ENCODE results near the gene PAPLN.
"Not testable (repeated sequence)": the region's sequence is repeated elsewhere in the genome, so short reads cannot be mapped to it uniquely, and the experiment has no call there.

PAPLN gene

DNA sequence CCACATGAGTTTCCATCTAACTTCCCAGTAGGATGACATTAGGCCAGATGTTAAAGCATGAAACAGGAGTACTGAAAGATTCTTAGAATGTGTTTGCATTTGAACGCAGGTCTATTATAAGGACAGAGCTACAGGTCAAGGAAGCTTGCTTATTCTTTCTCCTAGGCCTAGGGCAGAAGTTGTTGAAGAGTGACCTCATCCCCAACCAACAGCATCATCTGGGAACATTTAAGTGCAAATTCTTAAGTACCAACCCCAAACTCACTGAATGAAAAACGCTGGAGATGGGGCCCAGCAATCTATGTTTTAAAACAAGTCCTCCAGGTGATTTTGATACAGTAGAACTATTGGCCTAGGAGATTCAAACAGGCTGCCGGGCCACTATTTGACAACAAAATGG lies 52.4 kb downstream of the PAPLN start:
- DNase-seq (ENCODE audit: low read depth): no peak

DNA sequence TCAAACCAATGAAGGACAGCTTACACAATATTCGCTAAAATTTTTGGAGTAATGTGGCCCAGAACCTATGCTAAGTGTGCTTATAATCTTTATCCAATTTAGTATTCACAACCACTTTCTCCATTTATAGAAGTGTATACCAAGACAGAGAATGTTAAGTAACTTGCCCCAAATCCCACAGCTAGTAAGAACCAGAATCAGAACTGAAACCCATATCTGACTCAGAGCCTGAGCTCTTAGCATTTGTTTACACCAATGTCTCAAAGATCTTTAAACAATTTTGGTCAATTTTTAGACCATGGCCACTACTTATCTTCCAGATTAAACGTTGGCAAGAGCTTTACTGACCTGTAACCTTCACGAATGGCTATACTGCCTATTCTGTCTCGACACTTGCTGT lies 53.0 kb downstream of the PAPLN start:
- DNase-seq (ENCODE audit: low read depth): no peak

GRCh38 chr14:73293782-73294781 lies 56.8 kb downstream of the PAPLN start:
- DNase-seq (ENCODE audit: low read depth): no peak

DNA sequence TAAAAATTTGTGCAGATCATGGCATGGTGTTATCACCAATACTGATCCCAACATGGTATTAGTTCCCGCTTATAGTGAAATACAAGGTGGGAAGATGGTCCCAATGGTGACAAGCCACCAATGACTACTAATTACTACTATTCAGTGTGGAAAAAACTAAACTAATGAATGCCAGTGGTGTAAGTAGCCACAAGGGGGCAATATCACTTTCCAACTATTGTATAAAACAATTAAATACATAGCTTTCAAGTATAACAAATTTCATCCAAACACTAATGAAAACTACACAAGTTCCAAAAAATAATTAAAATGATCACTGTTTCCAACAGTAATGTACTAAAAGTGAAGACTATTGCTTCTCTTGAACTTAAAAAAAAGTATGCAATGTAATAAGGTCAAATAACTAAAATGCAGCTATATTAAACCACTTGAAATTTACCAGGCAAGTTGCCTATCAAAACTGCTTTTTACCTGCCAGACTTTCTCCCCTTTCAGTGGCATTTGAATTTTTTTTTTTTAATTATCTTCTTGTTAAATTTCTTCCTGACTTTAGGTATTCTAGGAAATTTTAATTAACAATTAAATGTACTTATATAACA lies 58.0 kb downstream of the PAPLN start:
- no peak for DNase-seq (ENCODE audit: low read depth)

DNA sequence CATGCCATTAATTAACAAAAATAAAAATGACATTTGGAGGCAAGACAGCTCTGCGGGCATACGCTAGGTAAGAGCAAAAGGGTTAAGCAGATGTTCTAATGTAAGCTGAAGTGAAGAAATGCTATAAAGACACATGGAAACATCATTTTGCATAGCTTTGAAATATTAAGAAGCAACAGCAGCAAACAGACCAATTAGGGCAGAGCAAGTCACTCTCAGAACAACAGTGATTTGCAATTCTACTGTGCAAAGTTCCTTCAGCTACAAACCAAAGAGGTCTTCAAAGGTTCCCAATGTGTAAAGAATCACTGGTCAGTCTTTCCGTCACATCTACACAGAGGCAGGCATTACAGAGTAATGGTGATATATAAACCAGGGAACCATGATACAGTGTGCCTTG lies 68.2 kb downstream of the PAPLN start:
- DNase-seq (ENCODE audit: low read depth): no peak

DNA sequence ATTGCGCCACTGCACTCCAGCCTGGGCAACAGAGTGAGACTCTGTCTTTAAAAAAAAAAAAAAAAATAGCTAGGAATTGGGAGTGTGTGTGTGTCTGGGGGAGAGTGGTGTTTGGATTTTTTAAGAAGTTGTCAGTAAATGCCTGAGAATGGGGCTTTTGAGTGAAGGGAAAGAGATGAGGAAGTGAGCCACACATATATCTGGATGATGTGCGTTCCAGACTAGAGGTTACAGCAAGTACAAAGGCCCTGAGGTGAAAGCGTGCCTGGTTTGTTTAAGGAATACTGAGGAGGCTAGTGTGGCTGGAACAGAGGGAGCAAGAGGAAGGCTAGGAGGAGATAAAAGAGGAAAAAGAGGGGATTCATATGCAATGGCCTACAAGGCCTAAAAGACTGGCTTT lies 70.0 kb downstream of the PAPLN start:
- DNase-seq (ENCODE audit: low read depth): no peak

DNA sequence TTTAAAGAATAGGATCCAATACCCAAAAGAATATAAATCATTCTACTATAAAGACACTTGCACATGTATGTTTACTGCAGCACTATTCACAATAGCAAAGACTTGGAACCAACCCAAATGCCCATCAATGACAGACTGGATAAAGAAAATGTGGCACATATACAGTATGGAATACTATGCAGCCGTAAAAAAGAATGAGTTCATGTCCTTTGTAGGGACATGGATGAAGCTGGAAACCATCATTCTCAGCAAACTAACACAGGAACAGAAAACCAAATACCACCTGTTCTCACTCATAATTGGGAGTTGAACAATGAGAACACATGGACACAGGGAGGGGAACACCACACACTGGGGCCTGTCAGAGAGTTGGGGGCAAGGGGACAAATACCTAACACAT lies 71.9 kb downstream of the PAPLN start:
- DNase-seq (ENCODE audit: low read depth): not testable (repeated sequence)

GRCh38 chr14:73311708-73312030 lies 74.4 kb downstream of the PAPLN start:
- DNase-seq (ENCODE audit: low read depth): no peak

DNA sequence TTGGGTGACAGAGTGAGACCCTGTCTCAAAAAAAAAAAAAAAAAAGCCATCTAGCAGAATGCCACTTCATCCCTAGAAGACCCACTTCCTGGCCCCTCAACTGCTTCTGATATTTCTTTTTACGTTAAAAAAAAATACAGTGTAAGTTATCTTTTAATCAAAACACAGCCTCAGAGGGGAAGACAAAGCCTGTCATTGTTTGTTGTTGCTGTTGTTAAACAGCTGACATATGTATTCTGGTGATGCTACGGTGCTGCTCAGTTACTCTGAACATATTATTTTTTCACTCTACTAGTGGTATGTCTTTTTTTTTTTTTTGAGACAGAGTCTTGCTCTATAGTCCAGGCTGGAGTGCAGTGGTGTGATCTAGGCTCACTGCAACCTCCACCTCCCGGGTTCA lies 75.4 kb downstream of the PAPLN start:
- no peak for DNase-seq (ENCODE audit: low read depth)

DNA sequence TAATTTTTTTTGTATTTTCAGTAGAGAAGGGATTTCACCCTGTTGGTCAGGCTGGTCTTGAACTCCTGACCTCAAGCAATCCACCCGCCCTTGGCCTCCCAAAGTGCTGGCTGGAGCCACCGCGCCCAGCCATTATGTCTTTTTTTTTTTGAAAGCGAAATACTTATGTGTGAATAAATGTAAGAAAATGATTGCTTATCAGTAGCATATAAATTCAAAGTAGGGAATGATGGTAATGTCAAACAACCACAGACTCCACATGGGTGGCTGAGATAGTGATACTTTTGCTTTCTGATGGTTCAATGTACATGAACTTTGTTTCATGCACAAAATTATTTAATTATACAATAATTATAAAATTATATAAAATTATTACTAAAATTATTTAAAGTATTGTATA lies 75.8 kb downstream of the PAPLN start:
- DNase-seq (ENCODE audit: low read depth): no peak

DNA sequence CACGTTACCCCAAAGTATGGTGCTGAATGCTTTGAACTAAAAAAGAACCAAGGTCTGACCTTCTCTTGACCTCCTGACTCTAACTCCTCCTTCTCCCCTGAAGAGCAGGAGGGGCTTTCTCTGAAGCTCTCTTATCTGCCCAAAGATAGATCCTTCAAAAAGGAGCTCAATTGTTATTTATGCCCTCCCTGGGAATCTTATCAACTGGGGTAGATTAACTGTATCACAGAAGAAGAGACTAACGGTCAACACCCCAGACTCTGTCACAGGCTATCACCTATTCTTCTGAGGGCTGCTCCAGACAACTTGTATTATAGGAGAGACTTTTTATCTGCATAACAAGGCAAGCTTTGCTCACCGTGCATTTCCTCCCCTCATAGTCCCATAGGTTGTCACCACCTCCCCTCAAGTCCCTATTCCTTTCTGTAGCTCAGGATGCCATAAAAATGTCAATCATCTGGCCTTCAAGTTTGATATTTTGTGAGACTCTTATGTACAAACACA lies 86.6 kb downstream of the PAPLN start:
- no peak for DNase-seq (ENCODE audit: low read depth)

Data from T-helper 22 cell (primary cell).